ENCODE results near the gene ODF2. TPM values are rescaled to one million over a fixed set of nuclear protein-coding genes. Genes with fewer than 3 reads are reported as not detected.
"Not testable (repeated sequence)": the region's sequence is repeated elsewhere in the genome, so short reads cannot be mapped to it uniquely, and the experiment has no call there.

ODF2 gene
- total and polyA plus RNA-seq, 7 experiments from 2014 or later: 15.7 to 52.8 (median 29.0) TPM

GRCh38 chr9:128503870-128504269 lies 48.1 kb downstream of the ODF2 start:
- intact Hi-C loops (cut with micrococcal nuclease): loop anchor here (1.0 to 5.0 kb wide), 10 partner anchors 48 to 267 kb away; partner anchors contain the start of genes ODF2 (in 2 of the 2), SPTAN1 (in 2 of the 2), COQ4 (in 1 of the 2) and GOLGA2 (in 1 of the 2)
- Histone ChIP-seq H3K36me3 (ENCODE audit: control insufficient read depth in 2 of 3, insufficient read depth in 3 of 3, low read length in 3 of 3) (peaks cover 0 to 36% (median 0%) of the 10 kb centered on the region in 3 experiments), H3K4me1 (ENCODE audit: control insufficient read depth in 2 of 2, insufficient read depth in 2 of 2, low read length in 2 of 2) (peaks cover 8 to 11% of the 10 kb centered on the region in 2 donors), H3K9me3 (ENCODE audit: control insufficient read depth in 2 of 3, low read length in 3 of 3) (no peaks in the 10 kb centered on the region), H3K27me3 (ENCODE audit: control insufficient read depth in 2 of 2, insufficient read depth in 2 of 2, low read length in 2 of 2) (no peaks in the 10 kb centered on the region), H3K27ac (ENCODE audit: low read depth, low read length) (peak overlapping the region; percentile 92), H3K4me3 (ENCODE audit: low read length) (no peak overlapping the region)
- no peak for ATAC-seq
- Mint-ChIP-seq H3K4me3 (peak overlapping the region; percentile 68 to 100 (median 98)), H3K36me3 (peaks cover 0 to 25% (median 10%) of the 10 kb centered on the region in 5 donors), H3K27ac (peak overlapping the region in 8 of 9 donors; percentile 43 to 96 (median 82)), H3K4me1 (peaks cover 0 to 32% (median 26%) of the 10 kb centered on the region in 7 donors), H3K27me3 (no peaks in the 10 kb centered on the region), H3K9me3 (no peaks in the 10 kb centered on the region)
- DNase-seq: no peak
- ChIA-PET CTCF (no interaction called here), POLR2A (interaction anchor here (3.6 kb wide), 1 partner anchor 48 kb away, joined by 38 read pairs; the partner anchor contains the start of gene SPTAN1)

- peaks cover 0 to 36% (median 0%) of the 10 kb centered on the region in 3 experiments for H3K36me3 ChIP-seq (ENCODE audit: control insufficient read depth in 2 of 3, insufficient read depth in 3 of 3, low read length in 3 of 3)
- no peaks in the 10 kb centered on the region for H3K27me3 ChIP-seq (ENCODE audit: control insufficient read depth in 2 of 2, insufficient read depth in 2 of 2, low read length in 2 of 2)
- ChIA-PET CTCF (interaction anchor here (0.7 to 1.0 kb wide), 2 partner anchors 142 to 179 kb away, joined by 3 to 4 read pairs; no protein-coding TSS in a partner anchor), POLR2A (interaction anchor here (0.7 to 3.6 kb wide), 16 partner anchors 10 to 219 kb away, joined by 3 to 38 read pairs (median 4); partner anchors contain the start of genes COQ4, ODF2, SPTAN1 and URM1)
- Mint-ChIP-seq H3K27ac (peak within 1 kb of the TSS; percentile 82 to 100 (median 99)), H3K4me1 (peaks cover 0 to 38% (median 34%) of the 10 kb centered on the region in 7 donors), H3K27me3 (no peaks in the 10 kb centered on the region), H3K9me3 (no peaks in the 10 kb centered on the region), H3K36me3 (peaks cover 0 to 29% (median 13%) of the 10 kb centered on the region in 5 donors), H3K4me3 (peak within 1 kb of the TSS; percentile 92 to 100 (median 99))
- intact Hi-C loops (cut with micrococcal nuclease): loop anchor here (1.0 to 5.0 kb wide), 11 partner anchors 48 to 266 kb away; partner anchors contain the start of genes ODF2 (in 2 of the 2), SPTAN1 (in 2 of the 2), COQ4 (in 1 of the 2) and GOLGA2 (in 1 of the 2)
- peak within 1 kb of the TSS; percentile 97 for H3K4me3 ChIP-seq (ENCODE audit: low read length)
- peak within 1 kb of the TSS; percentile 92 for H3K27ac ChIP-seq (ENCODE audit: low read depth, low read length)
- peaks cover 8 to 11% of the 10 kb centered on the region in 2 donors for H3K4me1 ChIP-seq (ENCODE audit: control insufficient read depth in 2 of 2, insufficient read depth in 2 of 2, low read length in 2 of 2)
- ATAC-seq (peak; percentile 98), DNase-seq (peak; percentile 93 to 99 (median 97))
- no peaks in the 10 kb centered on the region for H3K9me3 ChIP-seq (ENCODE audit: control insufficient read depth in 2 of 3, low read length in 3 of 3)
These were observed 48.9 kb downstream of the ODF2 start, which contains the start of gene GLE1 for GRCh38 chr9:128504485-128505413. TSS of gene GLE1 (plus strand) at chr9:128504719. CDS start at chr9:128504806, 87 bp downstream.

- Mint-ChIP-seq H3K36me3 (peaks cover 0 to 26% (median 16%) of the 10 kb centered on the region in 5 donors), H3K4me1 (peaks cover 0 to 38% (median 34%) of the 10 kb centered on the region in 7 donors), H3K27ac (peak overlapping the region; percentile 82 to 100 (median 99)), H3K9me3 (no peaks in the 10 kb centered on the region), H3K4me3 (peak overlapping the region; percentile 92 to 100 (median 99)), H3K27me3 (no peaks in the 10 kb centered on the region)
- Histone ChIP-seq H3K27me3 (ENCODE audit: control insufficient read depth in 2 of 2, insufficient read depth in 2 of 2, low read length in 2 of 2) (no peaks in the 10 kb centered on the region), H3K27ac (ENCODE audit: low read depth, low read length) (peak overlapping the region; percentile 92), H3K4me3 (ENCODE audit: low read length) (peak overlapping the region; percentile 97), H3K4me1 (ENCODE audit: control insufficient read depth in 2 of 2, insufficient read depth in 2 of 2, low read length in 2 of 2) (peaks cover 8 to 11% of the 10 kb centered on the region in 2 donors), H3K9me3 (ENCODE audit: control insufficient read depth in 2 of 3, low read length in 3 of 3) (no peaks in the 10 kb centered on the region), H3K36me3 (ENCODE audit: control insufficient read depth in 2 of 3, insufficient read depth in 3 of 3, low read length in 3 of 3) (peaks cover 0 to 35% (median 0%) of the 10 kb centered on the region in 3 experiments)
- ChIA-PET CTCF (interaction anchor here (1.0 kb wide), 1 partner anchor 179 kb away, joined by 4 read pairs; no protein-coding TSS in a partner anchor), POLR2A (interaction anchor here (0.7 to 3.6 kb wide), 14 partner anchors 9 to 219 kb away, joined by 3 to 38 read pairs (median 4); partner anchors contain the start of genes COQ4, ODF2, SPTAN1 and URM1)
- no peak for DNase-seq
- no peak for ATAC-seq
- intact Hi-C loops (cut with micrococcal nuclease): loop anchor here (1.0 to 2.0 kb wide), 4 partner anchors 47 to 265 kb away; partner anchors contain the start of genes SPTAN1 (in 1 of the 2) and ZER1 (in 1 of the 2)
These were observed 49.6 kb downstream of the ODF2 start for GRCh38 chr9:128505414-128505765.

- ATAC-seq; H3K9me3 ChIP-seq (ENCODE audit: control insufficient read depth in 2 of 3, low read length in 3 of 3); H3K4me3 ChIP-seq (ENCODE audit: low read length); H3K9me3 Mint-ChIP-seq; DNase-seq; H3K27me3 Mint-ChIP-seq; H3K27me3 ChIP-seq (ENCODE audit: control insufficient read depth in 2 of 2, insufficient read depth in 2 of 2, low read length in 2 of 2); CTCF ChIA-PET: not testable (repeated sequence)
- H3K27ac ChIP-seq (ENCODE audit: low read depth, low read length): peak overlapping the region; percentile 92
- Mint-ChIP-seq H3K27ac (peak overlapping the region in 3 of 9 donors; percentile 94 to 100 (median 96)), H3K4me3 (peak overlapping the region in 9 of 10 donors; percentile 92 to 100 (median 99)), H3K4me1 (peaks cover 0 to 38% (median 34%) of the 10 kb centered on the region in 7 donors), H3K36me3 (peaks cover 0 to 21% (median 14%) of the 10 kb centered on the region in 5 donors)
- intact Hi-C loops (cut with micrococcal nuclease): loop anchor here (1.0 to 2.0 kb wide), 4 partner anchors 47 to 265 kb away; partner anchors contain the start of genes SPTAN1 (in 1 of the 2) and ZER1 (in 1 of the 2)
- POLR2A ChIA-PET: interaction anchor here (0.7 to 3.6 kb wide), 6 partner anchors 46 to 226 kb away, joined by 3 to 38 read pairs (median 4); partner anchors contain the start of genes SPTAN1 and ZDHHC12
- peaks cover 8 to 11% of the 10 kb centered on the region in 2 donors for H3K4me1 ChIP-seq (ENCODE audit: control insufficient read depth in 2 of 2, insufficient read depth in 2 of 2, low read length in 2 of 2)
- peaks cover 0 to 31% (median 0%) of the 10 kb centered on the region in 3 experiments for H3K36me3 ChIP-seq (ENCODE audit: control insufficient read depth in 2 of 3, insufficient read depth in 3 of 3, low read length in 3 of 3)
These were observed 50.1 kb downstream of the ODF2 start for GRCh38 chr9:128505906-128506305.

DNA sequence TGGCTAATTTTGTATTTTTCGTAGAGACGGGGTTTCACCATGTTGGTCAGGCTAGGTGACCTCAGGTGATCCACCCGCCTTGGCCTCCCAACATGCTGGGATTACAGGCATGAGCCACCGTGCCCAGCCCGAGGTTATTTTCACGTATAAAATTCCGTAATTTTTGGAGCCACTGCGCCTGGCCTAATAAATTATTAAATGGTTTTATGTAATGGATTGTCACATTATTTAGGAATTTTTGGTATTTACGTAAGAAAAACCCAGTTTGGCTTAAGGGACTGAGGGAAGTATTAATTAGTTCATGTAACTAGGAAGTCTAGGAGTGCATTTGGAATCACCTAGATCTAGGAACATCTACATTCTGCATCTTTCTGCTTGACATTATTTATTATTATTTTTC lies 57.0 kb downstream of the ODF2 start:
- Mint-ChIP-seq H3K9me3 (no peaks in the 10 kb centered on the region), H3K4me3 (no peak overlapping the region), H3K36me3 (peaks cover 2 to 38% (median 21%) of the 10 kb centered on the region in 5 donors), H3K4me1 (peaks cover 6 to 27% (median 19%) of the 10 kb centered on the region in 7 donors), H3K27ac (no peak overlapping the region), H3K27me3 (no peaks in the 10 kb centered on the region)
- H3K9me3 ChIP-seq (ENCODE audit: control insufficient read depth in 2 of 3, low read length in 3 of 3): no peaks in the 10 kb centered on the region
- H3K4me1 ChIP-seq (ENCODE audit: control insufficient read depth in 2 of 2, insufficient read depth in 2 of 2, low read length in 2 of 2): peaks cover 0 to 18% of the 10 kb centered on the region in 2 donors
- peaks cover 0 to 76% (median 15%) of the 10 kb centered on the region in 3 experiments for H3K36me3 ChIP-seq (ENCODE audit: control insufficient read depth in 2 of 3, insufficient read depth in 3 of 3, low read length in 3 of 3)
- ChIA-PET CTCF (no interaction called here), POLR2A (no interaction called here)
- intact Hi-C loops (cut with micrococcal nuclease): no loop called here
- no peak for ATAC-seq
- DNase-seq: no peak
- H3K4me3 ChIP-seq (ENCODE audit: low read length): no peak overlapping the region
- no peak overlapping the region for H3K27ac ChIP-seq (ENCODE audit: low read depth, low read length)
- no peaks in the 10 kb centered on the region for H3K27me3 ChIP-seq (ENCODE audit: control insufficient read depth in 2 of 2, insufficient read depth in 2 of 2, low read length in 2 of 2)

DNA sequence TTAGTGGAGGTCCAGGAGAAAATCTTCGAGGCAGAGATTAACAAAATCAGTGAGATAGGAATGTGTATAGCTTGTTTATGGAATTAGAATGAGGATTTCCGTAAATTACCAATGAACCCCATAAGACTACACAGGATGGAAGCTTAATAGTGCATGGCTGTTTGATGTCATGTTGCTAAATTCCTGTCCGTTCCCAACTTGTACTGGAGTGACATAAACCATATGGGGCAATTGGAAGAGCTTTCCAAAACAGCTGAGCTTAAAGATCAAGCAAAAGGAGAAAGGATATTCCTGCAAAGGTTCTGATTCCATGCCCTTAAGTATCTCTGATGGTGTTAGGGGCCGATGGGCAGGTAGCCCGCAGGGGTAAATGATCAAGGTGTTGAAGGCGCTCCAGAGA lies 66.2 kb downstream of the ODF2 start:
- Mint-ChIP-seq H3K27ac (peak overlapping the region in 1 of 9 donors; percentile 4), H3K9me3 (peaks cover 0 to 4% (median 0%) of the 10 kb centered on the region in 11 donors), H3K27me3 (no peaks in the 10 kb centered on the region), H3K36me3 (peaks cover 8 to 55% (median 37%) of the 10 kb centered on the region in 5 donors), H3K4me3 (no peak overlapping the region), H3K4me1 (peaks cover 0 to 14% (median 0%) of the 10 kb centered on the region in 7 donors)
- ChIA-PET POLR2A (interaction anchor here (0.6 to 1.5 kb wide), 2 partner anchors 29 to 228 kb away, joined by 3 to 5 read pairs; no protein-coding TSS in a partner anchor), CTCF (no interaction called here)
- ATAC-seq: no peak
- peaks cover 14 to 80% (median 21%) of the 10 kb centered on the region in 3 experiments for H3K36me3 ChIP-seq (ENCODE audit: control insufficient read depth in 2 of 3, insufficient read depth in 3 of 3, low read length in 3 of 3)
- no peaks in the 10 kb centered on the region for H3K27me3 ChIP-seq (ENCODE audit: control insufficient read depth in 2 of 2, insufficient read depth in 2 of 2, low read length in 2 of 2)
- H3K4me1 ChIP-seq (ENCODE audit: control insufficient read depth in 2 of 2, insufficient read depth in 2 of 2, low read length in 2 of 2): no peaks in the 10 kb centered on the region
- intact Hi-C loops (cut with micrococcal nuclease): no loop called here
- no peak overlapping the region for H3K4me3 ChIP-seq (ENCODE audit: low read length)
- H3K27ac ChIP-seq (ENCODE audit: low read depth, low read length): no peak overlapping the region
- DNase-seq: no peak
- H3K9me3 ChIP-seq (ENCODE audit: control insufficient read depth in 2 of 3, low read length in 3 of 3): no peaks in the 10 kb centered on the region

Measured in naive thymus-derived CD4-positive, alpha-beta T cell (primary cell).